ENCODE measurements around the gene PDGFC. TPM values are rescaled to one million over a fixed set of nuclear protein-coding genes. Genes with fewer than 3 reads are reported as not detected.

The PDGFC gene
- total and polyA plus RNA-seq, 8 donors = 4.9 to 39.8 (median 10.8) TPM

GRCh38 chr4:156805696-156806095, 165.9 kb downstream of the PDGFC start:
- TF ChIP-seq POLR2AphosphoS5 (IDR thresholded peaks at IDR 0.05) (no peak), EP300 (IDR thresholded peaks at IDR 0.05) (no peak)
- intact Hi-C loops (cut with DNase I; ENCODE audit: low total_unique reads) = no loop called here

GRCh38 chr4:156803056-156803455, 168.5 kb downstream of the PDGFC start:
- no peak for TF ChIP-seq EP300 (IDR thresholded peaks at IDR 0.05)
- no peak for TF ChIP-seq POLR2AphosphoS5 (IDR thresholded peaks at IDR 0.05)
- no peak for TF ChIP-seq CTCF (IDR thresholded peaks at IDR 0.05)
- DNase-seq = no peak
- no peaks in the 10 kb centered on the region for H3K4me1 ChIP-seq
- no peaks in the 10 kb centered on the region for H3K27me3 ChIP-seq
- 75 to 85% (median 80%) methylated on average over 2 of the region's 2 CpGs for WGBS, 5 donors
- intact Hi-C loops (cut with DNase I; ENCODE audit: low total_unique reads) = no loop called here
- H3K4me3 ChIP-seq = no peak overlapping the region
- H3K27ac ChIP-seq = no peak overlapping the region
- no peaks in the 10 kb centered on the region for H3K9me3 ChIP-seq
- no peaks in the 10 kb centered on the region for H3K36me3 ChIP-seq

More at GRCh38 chr4:156805696-156806095, 165.9 kb downstream of the PDGFC start:
- 80 to 89% (median 86%) methylated on average over 2 of the region's 2 CpGs for WGBS, 5 donors
- no peak overlapping the region for H3K27ac ChIP-seq
- no peak for DNase-seq
- H3K27me3 ChIP-seq = no peaks in the 10 kb centered on the region
- no peak overlapping the region for H3K4me3 ChIP-seq
- H3K36me3 ChIP-seq = no peaks in the 10 kb centered on the region
- H3K9me3 ChIP-seq = no peaks in the 10 kb centered on the region
- H3K4me1 ChIP-seq = no peaks in the 10 kb centered on the region

DNA sequence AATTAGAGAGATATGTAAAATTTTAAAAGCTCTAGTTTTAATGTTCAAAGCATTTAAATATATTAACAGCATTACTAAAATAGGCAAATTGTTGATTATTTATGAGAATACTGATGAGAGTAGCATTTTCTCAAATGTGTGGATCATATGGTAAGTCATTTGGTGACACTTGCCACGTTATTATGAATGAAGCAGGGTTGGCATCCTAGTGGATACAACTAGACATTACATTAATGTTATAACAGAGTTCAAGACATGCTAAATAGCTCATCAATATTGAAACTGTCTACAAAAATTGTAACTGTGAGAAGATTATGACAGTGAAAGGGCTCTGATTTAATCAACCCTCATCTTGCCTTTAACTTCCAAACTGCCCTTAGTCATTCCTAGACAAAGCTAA, 171.1 kb downstream of the PDGFC start:
- H3K27me3 ChIP-seq = no peaks in the 10 kb centered on the region
- WGBS, 5 donors = 77 to 83% (median 80%) methylated on average over 1 of the region's 1 CpG
- H3K4me1 ChIP-seq = no peaks in the 10 kb centered on the region
- TF ChIP-seq POLR2AphosphoS5 (IDR thresholded peaks at IDR 0.05) (no peak), CTCF (IDR thresholded peaks at IDR 0.05) (no peak), EP300 (IDR thresholded peaks at IDR 0.05) (no peak), POLR2A (IDR thresholded peaks at IDR 0.05) (no peak)
- intact Hi-C loops (cut with DNase I; ENCODE audit: low total_unique reads) = no loop called here
- no peak for DNase-seq
- no peak overlapping the region for H3K4me3 ChIP-seq
- no peaks in the 10 kb centered on the region for H3K9me3 ChIP-seq
- no peaks in the 10 kb centered on the region for H3K36me3 ChIP-seq
- H3K27ac ChIP-seq = no peak overlapping the region

GRCh38 chr4:156799121-156799589, 172.4 kb downstream of the PDGFC start:
- no peaks in the 10 kb centered on the region for H3K9me3 ChIP-seq
- no peaks in the 10 kb centered on the region for H3K4me1 ChIP-seq
- no peaks in the 10 kb centered on the region for H3K27me3 ChIP-seq
- WGBS, 5 donors = 84 to 95% (median 88%) methylated on average over 1 of the region's 1 CpG
- intact Hi-C loops (cut with DNase I; ENCODE audit: low total_unique reads) = no loop called here
- H3K4me3 ChIP-seq = no peak overlapping the region
- TF ChIP-seq POLR2A (IDR thresholded peaks at IDR 0.05) (no peak), CTCF (IDR thresholded peaks at IDR 0.05) (no peak), POLR2AphosphoS5 (IDR thresholded peaks at IDR 0.05) (no peak), EP300 (IDR thresholded peaks at IDR 0.05) (no peak)
- no peak overlapping the region for H3K27ac ChIP-seq
- H3K36me3 ChIP-seq = no peaks in the 10 kb centered on the region
- no peak for DNase-seq

GRCh38 chr4:156798438-156798837, 173.2 kb downstream of the PDGFC start:
- WGBS, 5 donors = 88 to 100% (median 94%) methylated on average over 1 of the region's 1 CpG
- Histone ChIP-seq H3K27me3 (no peaks in the 10 kb centered on the region), H3K36me3 (no peaks in the 10 kb centered on the region), H3K4me1 (no peaks in the 10 kb centered on the region), H3K4me3 (no peak overlapping the region), H3K27ac (no peak overlapping the region), H3K9me3 (no peaks in the 10 kb centered on the region)
- intact Hi-C loops (cut with DNase I; ENCODE audit: low total_unique reads) = no loop called here
- TF ChIP-seq POLR2AphosphoS5 (IDR thresholded peaks at IDR 0.05) = no peak
- no peak for TF ChIP-seq POLR2A (IDR thresholded peaks at IDR 0.05)
- TF ChIP-seq CTCF (IDR thresholded peaks at IDR 0.05) = no peak
- DNase-seq = no peak

All from stomach (tissue), 9 donors.